ENCODE results near the gene CCR4. TPM values are rescaled to one million over a fixed set of nuclear protein-coding genes. Genes with fewer than 3 reads are reported as not detected.

Gene CCR4
- total and polyA plus RNA-seq, 2 of the 13 experiments (the other 11 are each of a cell fraction or from before 2014, with no cell fraction given) = 0.04 to 0.05 TPM

- TF ChIP-seq ZNF331 (CRISPR knock-in tag; IDR thresholded peaks at IDR 0.05) = no peak
- TF ChIP-seq ZNF207 (IDR thresholded peaks at IDR 0.05; ENCODE audit: borderline replicate concordance) = no peak
- TF ChIP-seq ZNF780A (CRISPR knock-in tag; IDR thresholded peaks at IDR 0.05) = no peak
- TF ChIP-seq DNMT1 (CRISPR knock-in tag; IDR thresholded peaks at IDR 0.05) = no peak
These were observed 928 bp upstream of the CCR4 start (continued) for GRCh38 chr3:32950516-32950915.

GRCh38 chr3:32952369-32953077, 1.1 kb downstream of the CCR4 start:
- H3K4me1 ChIP-seq (ENCODE audit: insufficient read depth, low read length) = peaks cover 15% of the 10 kb centered on the region
- H3K9ac ChIP-seq (ENCODE audit: insufficient read depth, low read depth, low read length) = no peak overlapping the region
- no peak overlapping the region for H3K4me3 ChIP-seq (replicated peaks in 1 of 3; ENCODE audit: insufficient read depth in 1 of 3, low read depth in 2 of 3, low read length in 3 of 3)
- no peak overlapping the region for H2AFZ ChIP-seq (ENCODE audit: low read length)
- no peak overlapping the region for H3K4me2 ChIP-seq (ENCODE audit: low read depth, low read length)
- H3K36me3 ChIP-seq (replicated peaks in 1 of 2; ENCODE audit: control insufficient read depth in 1 of 2, insufficient read depth in 2 of 2, low read length in 2 of 2) = no peaks in the 10 kb centered on the region
- H3K27me3 ChIP-seq (ENCODE audit: control insufficient read depth in 1 of 2, insufficient read depth in 2 of 2, low read length in 2 of 2) = no peaks in the 10 kb centered on the region
- ChIA-PET CTCF (ENCODE audit: low intra/inter-chr PET ratio, low total read pairs) (no interaction called here), POLR2A (no interaction called here)
- no peaks in the 10 kb centered on the region for H3K79me2 ChIP-seq (ENCODE audit: insufficient read depth, low read length)
- no peak overlapping the region for H3K27ac ChIP-seq (ENCODE audit: extremely low read length, insufficient read depth, low read length)
- FAIRE-seq (no peak), ATAC-seq (no peak), DNase-seq (ENCODE audit: low spot score) (no peak)
- no TSS peak for BruUV-seq (replicated peaks)
- 64% methylated on average over 11 of the region's 11 CpGs for WGBS (ENCODE audit: low lambda C conversion rate)
- no peak for TF ChIP-seq NFE2L2 (IDR thresholded peaks at IDR 0.05; ENCODE audit: low read length)
- TF ChIP-seq STAT5B (CRISPR knock-in tag; IDR thresholded peaks at IDR 0.05) = no peak
- TF ChIP-seq MTERF4 (CRISPR knock-in tag; IDR thresholded peaks at IDR 0.05) = no peak
- TF ChIP-seq ZBTB33 (CRISPR knock-in tag; IDR thresholded peaks at IDR 0.05) = no peak
- no peak for TF ChIP-seq AKAP8 (CRISPR knock-in tag; IDR thresholded peaks at IDR 0.05)
- TF ChIP-seq TBX3 (IDR thresholded peaks at IDR 0.05; ENCODE audit: borderline replicate concordance) = no peak
- TF ChIP-seq DNMT3B (CRISPR knock-in tag; conservative IDR thresholded peaks at IDR 0.05) = no peak
- no peaks in the 10 kb centered on the region for H4K20me1 ChIP-seq (ENCODE audit: insufficient read depth, low read length)
- intact Hi-C loops (cut with micrococcal nuclease; ENCODE audit: unreplicated experiment) = no loop called here
- no peaks in the 10 kb centered on the region for H3K9me3 ChIP-seq (ENCODE audit: low read length)
- in situ Hi-C loops (cut with HindIII; ENCODE audit: extremely low pct_ligation_motif_present, low pct_unique_long_range_greater_than_20kb) = loop anchor here (5.0 to 25.0 kb wide), 2 partner anchors 130 to 410 kb away; no protein-coding TSS in a partner anchor

Data from HepG2 (cell line).